Vagina (tissue), 2 donors: Measurements from ENCODE around the gene CDKN2B. TPM values are rescaled to one million over a fixed set of nuclear protein-coding genes. Genes with fewer than 3 reads are reported as not detected.
A peak's percentile ranks its signal among the peaks of the same experiment; 100 is the strongest.

Experiments used
- DNase-seq, 2 donors: peaks; one replicate each; pipeline ENCODE4 v3.0.0-alpha.2; 2017; ENCODE audit errors: extremely low spot score in 2 of 2
- H3K27ac ChIP-seq: fragments of 200-600 bp; sonication (generic); one replicate; pipeline ENCODE4 v1.5.1; 2019
- H3K27me3 ChIP-seq: fragments of 200-600 bp; sonication (generic); one replicate; pipeline ENCODE4 v1.5.1; 2019
- H3K36me3 ChIP-seq, 2 donors: fragments of 200-600 bp; sonication (generic); one replicate each; pipeline ENCODE4 v1.5.1; 2017 to 2019
- H3K4me1 ChIP-seq: fragments of 200-600 bp; sonication (generic); one replicate; pipeline ENCODE4 v1.5.1; 2019
- H3K4me3 ChIP-seq, 2 donors: fragments of 200-600 bp; sonication (generic); 1 replicate in 1 of 2; 2 replicates in 1 of 2; pipeline ENCODE4 v1.5.1; 2016 to 2019
- H3K9me3 ChIP-seq: fragments of 200-600 bp; sonication (generic); one replicate; pipeline ENCODE4 v1.5.1; 2019
- POLR2A ChIP-seq, 2 donors: fragments of 450-650 bp; IDR thresholded peaks; one replicate each; pipeline ENCODE4 v1.6.1; 2017; ENCODE audit warnings: antibody characterized with exemption in 2 of 2, mild to moderate bottlenecking in 2 of 2, moderate library complexity in 2 of 2
- POLR2AphosphoS5 ChIP-seq, 2 donors: sonication (generic); formaldehyde crosslinking; IDR thresholded peaks; one replicate each; pipeline ENCODE4 v1.9.0; 2017; ENCODE audit warnings: antibody characterized with exemption in 2 of 2, mild to moderate bottlenecking in 2 of 2, low read depth in 1 of 2; ENCODE audit not compliant: insufficient read depth in 1 of 2
- intact Hi-C: fragments of 100-400 bp; cut with DNase I; formaldehyde crosslinking; loops from one replicate; pipeline ENCODE4 v1.15.1; 2023
- total RNA-seq: library from RNA; depleted of rRNA; stranded (reverse); fragments of >200 nt; gene quantifications from one replicate; pipeline ENCODE4 v1.2.3, GENCODE V29; 2016
- TF ChIP-seq, protein P1 (sequence below), 3 experiments: fragments of 450-650 bp in 2 of 3; fragments of 200-600 bp in 1 of 3; sonication (generic) in 1 of 3; IDR thresholded peaks; one replicate each; pipeline ENCODE4 v1.5.1; 2017 to 2019; ENCODE audit warnings: antibody characterized with exemption in 3 of 3, mild to moderate bottlenecking in 2 of 3, moderate library complexity in 2 of 3

CDKN2B gene
- total RNA-seq, 1 donor from 2014 or later, result 67.0 TPM

DNA sequence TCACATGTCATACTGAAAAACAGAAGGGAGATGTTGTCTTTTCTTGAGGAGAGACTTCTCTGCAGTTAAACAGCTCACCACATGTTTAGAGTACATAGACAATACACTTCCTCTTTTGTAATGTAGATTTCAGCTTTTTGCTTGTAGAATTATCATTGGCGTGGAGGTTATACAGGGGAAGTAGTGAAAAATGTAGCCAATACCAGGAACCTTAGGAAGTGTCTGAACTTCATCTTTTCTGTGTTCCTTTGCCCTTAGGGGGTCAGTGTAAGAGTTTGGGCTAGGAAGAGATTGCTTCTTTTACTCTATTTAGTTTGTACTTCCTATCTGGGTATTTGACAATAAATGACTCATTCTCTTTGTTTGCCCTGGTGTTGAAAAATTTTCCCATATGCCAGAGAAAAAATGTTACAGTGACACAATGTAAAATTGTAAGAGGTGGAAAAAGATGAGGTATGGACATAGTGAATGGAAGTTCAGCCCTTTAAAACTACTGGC lies 21.0 kb upstream of the CDKN2B start:
- TF ChIP-seq, protein P1, sequence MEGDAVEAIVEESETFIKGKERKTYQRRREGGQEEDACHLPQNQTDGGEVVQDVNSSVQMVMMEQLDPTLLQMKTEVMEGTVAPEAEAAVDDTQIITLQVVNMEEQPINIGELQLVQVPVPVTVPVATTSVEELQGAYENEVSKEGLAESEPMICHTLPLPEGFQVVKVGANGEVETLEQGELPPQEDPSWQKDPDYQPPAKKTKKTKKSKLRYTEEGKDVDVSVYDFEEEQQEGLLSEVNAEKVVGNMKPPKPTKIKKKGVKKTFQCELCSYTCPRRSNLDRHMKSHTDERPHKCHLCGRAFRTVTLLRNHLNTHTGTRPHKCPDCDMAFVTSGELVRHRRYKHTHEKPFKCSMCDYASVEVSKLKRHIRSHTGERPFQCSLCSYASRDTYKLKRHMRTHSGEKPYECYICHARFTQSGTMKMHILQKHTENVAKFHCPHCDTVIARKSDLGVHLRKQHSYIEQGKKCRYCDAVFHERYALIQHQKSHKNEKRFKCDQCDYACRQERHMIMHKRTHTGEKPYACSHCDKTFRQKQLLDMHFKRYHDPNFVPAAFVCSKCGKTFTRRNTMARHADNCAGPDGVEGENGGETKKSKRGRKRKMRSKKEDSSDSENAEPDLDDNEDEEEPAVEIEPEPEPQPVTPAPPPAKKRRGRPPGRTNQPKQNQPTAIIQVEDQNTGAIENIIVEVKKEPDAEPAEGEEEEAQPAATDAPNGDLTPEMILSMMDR (IDR thresholded peaks at IDR 0.05), result no peak
- TF ChIP-seq POLR2AphosphoS5 (IDR thresholded peaks at IDR 0.05; ENCODE audit: insufficient read depth in 1 of 2, low read depth in 1 of 2), result peak in 1 of 2 donors; percentile 51
- H3K27ac ChIP-seq, result no peak overlapping the region
- no peaks in the 10 kb centered on the region for H3K27me3 ChIP-seq
- no peaks in the 10 kb centered on the region for H3K36me3 ChIP-seq
- H3K4me3 ChIP-seq, result no peak overlapping the region
- H3K4me1 ChIP-seq, result peaks cover 10% of the 10 kb centered on the region
- no peak for DNase-seq
- H3K9me3 ChIP-seq, result no peaks in the 10 kb centered on the region
- intact Hi-C loops, result no loop called here

DNA sequence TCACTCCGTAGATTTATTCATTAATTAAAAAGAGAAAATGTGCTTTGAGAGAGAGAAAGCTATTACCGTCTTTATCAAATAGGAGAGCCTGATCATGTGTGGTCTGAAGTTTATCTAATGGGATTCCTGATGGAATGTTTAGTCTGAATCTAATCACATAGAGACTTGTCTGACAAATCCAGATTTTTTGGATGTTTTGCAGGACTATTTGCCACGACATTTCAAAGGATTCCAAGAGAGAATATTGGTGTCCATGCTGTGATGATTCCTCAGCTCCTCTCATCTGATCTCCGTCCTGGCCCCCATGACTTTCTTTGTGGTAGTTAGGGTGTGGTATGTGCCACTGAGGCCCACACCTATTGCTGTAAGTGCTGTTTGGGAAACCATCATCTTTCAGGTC lies 20.1 kb upstream of the CDKN2B start:
- Histone ChIP-seq H3K9me3 (no peaks in the 10 kb centered on the region), H3K36me3 (no peaks in the 10 kb centered on the region), H3K4me3 (no peak overlapping the region), H3K27ac (no peak overlapping the region), H3K4me1 (peaks cover 10% of the 10 kb centered on the region), H3K27me3 (no peaks in the 10 kb centered on the region)
- TF ChIP-seq POLR2A (IDR thresholded peaks at IDR 0.05) (no peak), POLR2AphosphoS5 (IDR thresholded peaks at IDR 0.05; ENCODE audit: insufficient read depth in 1 of 2, low read depth in 1 of 2) (no peak)
- TF ChIP-seq, protein P1 (IDR thresholded peaks at IDR 0.05), result no peak
- no peak for DNase-seq
- intact Hi-C loops, result no loop called here

DNA sequence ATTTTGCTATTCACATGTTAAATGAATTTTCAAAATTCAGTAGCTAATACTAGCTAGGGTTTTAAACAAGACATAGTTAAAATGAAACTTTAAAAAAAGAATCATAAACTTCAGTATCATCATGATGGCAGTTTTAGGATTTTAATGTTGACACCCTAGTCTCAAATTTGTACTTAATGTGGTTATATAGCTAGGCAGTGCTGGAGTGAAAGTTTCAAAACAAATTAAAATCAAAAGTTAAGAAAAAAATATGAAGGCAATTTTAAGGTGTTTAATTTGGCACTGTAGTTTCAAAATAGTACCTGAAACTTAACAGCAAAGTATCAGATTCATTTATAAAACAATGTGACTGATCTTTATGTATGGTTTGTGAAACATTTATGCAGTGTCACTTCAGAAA lies 19.3 kb upstream of the CDKN2B start:
- no peak overlapping the region for H3K27ac ChIP-seq
- no peaks in the 10 kb centered on the region for H3K9me3 ChIP-seq
- no peak for DNase-seq
- no peaks in the 10 kb centered on the region for H3K36me3 ChIP-seq
- TF ChIP-seq POLR2A (IDR thresholded peaks at IDR 0.05) (no peak), POLR2AphosphoS5 (IDR thresholded peaks at IDR 0.05; ENCODE audit: insufficient read depth in 1 of 2, low read depth in 1 of 2) (no peak)
- TF ChIP-seq, protein P1 (IDR thresholded peaks at IDR 0.05), result no peak
- intact Hi-C loops, result no loop called here
- H3K27me3 ChIP-seq, result no peaks in the 10 kb centered on the region
- H3K4me3 ChIP-seq, result no peak overlapping the region
- peaks cover 10% of the 10 kb centered on the region for H3K4me1 ChIP-seq

DNA sequence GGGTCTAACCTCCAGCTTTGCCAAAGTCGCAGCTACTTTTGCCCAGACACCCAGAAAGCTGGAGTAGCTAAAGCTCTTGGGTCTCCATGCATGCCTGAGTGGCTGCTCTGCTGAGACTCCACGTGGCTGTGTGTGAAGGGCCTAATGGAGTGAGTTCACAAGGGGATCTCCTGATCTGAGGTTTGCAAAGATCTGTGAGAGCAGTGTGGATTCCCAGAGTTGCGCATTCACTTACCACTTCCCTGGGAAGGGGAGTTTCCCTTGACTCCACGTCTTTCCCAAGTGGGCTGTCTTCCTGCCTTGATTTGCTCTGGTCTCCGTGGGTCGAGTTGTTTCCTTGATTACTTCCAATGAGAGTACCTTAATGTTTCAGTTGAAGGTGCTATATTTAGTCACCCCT lies 17.6 kb upstream of the CDKN2B start:
- Histone ChIP-seq H3K27me3 (no peaks in the 10 kb centered on the region), H3K4me1 (peaks cover 10% of the 10 kb centered on the region), H3K36me3 (no peaks in the 10 kb centered on the region), H3K9me3 (no peaks in the 10 kb centered on the region), H3K4me3 (no peak overlapping the region), H3K27ac (no peak overlapping the region)
- no peak for DNase-seq
- intact Hi-C loops, result no loop called here
- TF ChIP-seq POLR2A (IDR thresholded peaks at IDR 0.05), result no peak
- TF ChIP-seq, protein P1 (IDR thresholded peaks at IDR 0.05), result no peak

DNA sequence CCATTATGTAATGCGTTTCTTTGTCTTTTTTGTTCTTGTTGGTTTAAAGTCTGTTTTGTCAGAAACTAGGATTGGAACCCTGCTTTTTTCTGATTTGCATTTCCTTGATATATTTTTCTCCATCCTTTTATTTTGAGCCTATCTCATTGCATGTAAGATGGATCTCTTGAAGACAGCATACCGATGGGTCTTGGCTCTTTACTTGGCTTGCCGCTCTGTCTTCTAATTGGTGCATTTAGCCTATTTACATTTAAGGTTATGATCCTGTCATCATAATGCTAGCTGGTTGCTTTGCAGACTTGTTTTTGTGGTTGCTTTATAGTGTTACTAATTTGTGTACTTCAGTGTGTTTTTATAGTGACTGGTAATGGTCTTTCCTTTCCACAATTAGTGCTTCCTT lies 13.3 kb upstream of the CDKN2B start:
- Histone ChIP-seq H3K4me1 (no peaks in the 10 kb centered on the region), H3K27ac (no peak overlapping the region), H3K36me3 (no peaks in the 10 kb centered on the region), H3K4me3 (no peak overlapping the region), H3K27me3 (no peaks in the 10 kb centered on the region), H3K9me3 (no peaks in the 10 kb centered on the region)
- intact Hi-C loops, result no loop called here
- no peak for DNase-seq
- TF ChIP-seq POLR2AphosphoS5 (IDR thresholded peaks at IDR 0.05; ENCODE audit: insufficient read depth in 1 of 2, low read depth in 1 of 2) (no peak), POLR2A (IDR thresholded peaks at IDR 0.05) (no peak)
- TF ChIP-seq, protein P1 (IDR thresholded peaks at IDR 0.05), result no peak
